ENCODE measurements around the gene CCDC93.

DNA sequence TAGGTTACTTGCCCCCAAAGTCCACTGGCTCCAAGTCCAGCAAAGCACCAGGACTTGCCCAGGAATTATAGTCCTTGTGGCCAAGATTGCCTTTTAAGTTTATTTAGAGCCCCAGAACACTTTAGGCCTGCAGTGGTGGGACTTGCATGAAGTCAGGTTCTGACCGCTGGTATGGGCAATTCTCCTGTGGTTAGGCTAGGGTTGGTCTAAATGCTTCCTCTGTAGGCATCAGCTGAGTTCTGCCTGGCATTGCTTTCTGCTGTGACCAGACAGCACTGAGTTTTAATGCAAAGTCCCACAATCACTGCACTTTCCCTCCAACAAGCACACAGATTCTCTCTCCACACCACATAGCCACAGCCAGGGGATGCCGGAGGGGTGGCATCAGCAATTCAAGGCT, 134.9 kb downstream of the CCDC93 start:
- TF ChIP-seq CTCF (optimal IDR thresholded peaks at IDR 0.05 in 1 of 3, IDR thresholded peaks at IDR 0.05 in 1 of 3, conservative IDR thresholded peaks at IDR 0.05 in 1 of 3; ENCODE audit: extremely low read depth in 1 of 3, insufficient read depth in 2 of 3, low read length in 3 of 3), result no peak
- no peak for TF ChIP-seq EZH2 (IDR thresholded peaks at IDR 0.05; ENCODE audit: low read length)
